Airway epithelial cell (primary cell): ENCODE data around the gene SPOCK1. TPM values are rescaled to one million over a fixed set of nuclear protein-coding genes. Genes with fewer than 3 reads are reported as not detected.

Experiments used
- total RNA-seq: library from RNA; depleted of rRNA; stranded (reverse); fragments of >200 nt; gene quantifications from 2 replicates; pipeline ENCODE4 v1.2.3, GENCODE V29; 2015

SPOCK1 gene
- 16.4 and 27.6 TPM in 2 replicates for total RNA-seq

DNA sequence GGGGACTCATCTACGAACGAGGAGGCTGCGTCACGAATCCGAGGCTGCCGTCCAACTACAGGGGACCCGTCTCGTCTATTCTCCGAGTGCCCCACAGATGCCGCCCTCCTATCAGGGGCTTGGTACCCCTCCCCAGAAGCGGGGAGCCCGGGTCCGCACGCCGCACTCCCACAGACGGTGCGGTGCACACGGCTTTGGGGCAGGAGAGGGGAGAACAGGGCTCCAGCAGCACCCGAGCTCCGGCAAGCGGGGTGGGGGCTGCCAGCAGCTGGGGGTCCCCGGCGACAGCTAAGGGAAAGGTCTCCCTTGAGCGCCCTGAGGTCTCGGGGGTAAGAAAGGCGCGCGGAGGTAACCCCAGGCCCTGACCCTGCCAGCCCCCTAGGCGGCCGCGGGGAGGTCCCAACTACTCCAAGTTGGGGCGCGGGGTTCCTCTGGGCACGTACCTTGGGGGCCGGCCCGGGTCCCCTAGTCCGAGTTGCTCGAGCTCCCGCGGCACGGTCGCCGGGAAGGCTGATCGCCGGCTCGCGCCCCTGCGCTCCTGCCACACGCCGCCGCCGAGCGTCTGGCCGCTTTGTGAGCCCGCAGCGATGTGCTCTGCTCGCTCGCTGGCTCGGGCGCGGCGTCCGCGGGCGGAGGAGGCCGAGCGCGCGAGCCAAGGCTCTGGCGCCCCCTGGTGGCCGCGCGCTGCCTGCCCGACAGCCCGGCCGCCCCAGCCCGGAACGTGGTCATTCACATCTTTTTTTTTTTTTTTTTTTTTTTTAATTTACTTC lies at the start of gene SPOCK1:
Gene SPOCK1, minus strand, starts transcription at position 591 of the 770 bp plus-strand sequence.

Other genes with a start within 250 kb of the SPOCK1 start
- gene KLHL3, start 236.8 kb upstream of the SPOCK1 start, total RNA-seq, result 0.79 and 1.6 TPM in 2 replicates